Amniotic epithelial cell (primary cell): Measurements from ENCODE around the gene TSPAN11.

Experiments used
- DNase-seq: peaks from one replicate; pipeline ENCODE4 v3.0.0-alpha.2; 2010; ENCODE audit warnings: low read depth

Gene TSPAN11

GRCh38 chr12:30911207-30911606 lies 15.3 kb upstream of the TSPAN11 start:
- no peak for DNase-seq

- DNase-seq: no peak
Measured at GRCh38 chr12:30913323-30913722, 13.2 kb upstream of the TSPAN11 start.

GRCh38 chr12:30914986-30915591 lies 11.5 kb upstream of the TSPAN11 start:
- no peak for DNase-seq

GRCh38 chr12:30923057-30923456 lies 3.5 kb upstream of the TSPAN11 start:
- no peak for DNase-seq

- no peak for DNase-seq
Measured at GRCh38 chr12:30925607-30926242, 823 bp upstream of the TSPAN11 start.

GRCh38 chr12:30927222-30927611 lies 669 bp downstream of the TSPAN11 start:
- DNase-seq: no peak

GRCh38 chr12:30928356-30929244 lies 2.1 kb downstream of the TSPAN11 start:
- no peak for DNase-seq

GRCh38 chr12:30930238-30930637 lies 3.7 kb downstream of the TSPAN11 start:
- no peak for DNase-seq

GRCh38 chr12:30930641-30931040 lies 4.1 kb downstream of the TSPAN11 start:
- no peak for DNase-seq

- DNase-seq: no peak
Measured at GRCh38 chr12:30932881-30933280, 6.3 kb downstream of the TSPAN11 start.

GRCh38 chr12:30934811-30935210 lies 8.3 kb downstream of the TSPAN11 start:
- DNase-seq: no peak

- no peak for DNase-seq
Measured at GRCh38 chr12:30936036-30936435, 9.5 kb downstream of the TSPAN11 start.

GRCh38 chr12:30939234-30939633 lies 12.7 kb downstream of the TSPAN11 start:
- no peak for DNase-seq

GRCh38 chr12:30942486-30942885 lies 15.9 kb downstream of the TSPAN11 start:
- DNase-seq: no peak

GRCh38 chr12:30942936-30943335 lies 16.4 kb downstream of the TSPAN11 start:
- no peak for DNase-seq

- DNase-seq: no peak
Measured at GRCh38 chr12:30945443-30946164, 19.1 kb downstream of the TSPAN11 start.

GRCh38 chr12:30952015-30952414 lies 25.5 kb downstream of the TSPAN11 start:
- no peak for DNase-seq

GRCh38 chr12:30953257-30953656 lies 26.7 kb downstream of the TSPAN11 start:
- no peak for DNase-seq

GRCh38 chr12:30953951-30954751 lies 27.6 kb downstream of the TSPAN11 start:
- DNase-seq: no peak

- DNase-seq: no peak
Measured at GRCh38 chr12:30955214-30955613, 28.7 kb downstream of the TSPAN11 start.

- DNase-seq: no peak
Measured at GRCh38 chr12:30959110-30959710, 32.7 kb downstream of the TSPAN11 start.
